HepG2 (cell line): Measurements from ENCODE around the gene DPM2. TPM values are rescaled to one million over a fixed set of nuclear protein-coding genes. Genes with fewer than 3 reads are reported as not detected.

ENCODE experiments used
- ATAC-seq: fragments of 200-7000 bp; cut with Tn5 transposase; 3 replicates; pipeline ENCODE4 v1.9.1; 2020; ENCODE audit warnings: mild to moderate bottlenecking, moderate library complexity
- BruUV-seq: library from RNA; stranded (reverse); fragments of 400-500 nt; replicated peaks from 2 replicates; lab custom pipeline; 2021; lab: Mats Ljungman, UMichigan
- CTCF ChIA-PET: fragments of 300-600 bp; formaldehyde crosslinking; extraction: SDS; loops from one replicate; lab custom pipeline; 2021; ENCODE audit warnings: low total read pairs, inconsistent platforms, low intra/inter-chr PET ratio; lab: Yijun Ruan, JAX
- POLR2A ChIA-PET: fragments of 350-600 bp; sonication (Branson Sonifier 250); formaldehyde crosslinking; loops from one replicate; lab custom pipeline; 2020; ENCODE audit warnings: antibody characterized with exemption, inconsistent platforms; lab: Yijun Ruan, JAX
- DNase-seq: peaks from one replicate; pipeline ENCODE4 v3.0.0-alpha.2; 2015; ENCODE audit warnings: low spot score
- FAIRE-seq: peaks from 3 replicates; lab custom pipeline; 2011; peaks lifted over from hg19 to GRCh38; lab: Jason Lieb, UNC
- H2AFZ ChIP-seq: one replicate; pipeline ENCODE4 v1.6.1; 2011; ENCODE audit warnings: low read length, inconsistent platforms
- H3K27ac ChIP-seq: fragments of 300-600 bp; 3 replicates; pipeline ENCODE4 v1.8.0; 2011; ENCODE audit warnings: mixed run types, mild to moderate bottlenecking, mixed read lengths, low read length, inconsistent platforms; ENCODE audit not compliant: insufficient read depth; ENCODE audit errors: extremely low read length
- H3K27me3 ChIP-seq, 2 experiments: fragments of 200-600 bp in 1 of 2; 2 replicates in 1 of 2; 3 replicates in 1 of 2; pipeline versions ENCODE4 v1.6.0 to v1.8.0; 2011; ENCODE audit warnings: low read length in 2 of 2, mild to moderate bottlenecking in 2 of 2, moderate library complexity in 2 of 2, inconsistent platforms in 1 of 2; ENCODE audit not compliant: insufficient read depth in 2 of 2, control insufficient read depth in 1 of 2
- H3K36me3 ChIP-seq, 2 experiments: fragments of 200-600 bp in 1 of 2; replicated peaks in 1 of 2; 2 replicates in 1 of 2; 3 replicates in 1 of 2; pipeline versions ENCODE4 v1.5.1 to v1.8.0; 2011; ENCODE audit warnings: low read length in 2 of 2, inconsistent platforms in 1 of 2; ENCODE audit not compliant: insufficient read depth in 2 of 2, control insufficient read depth in 1 of 2
- H3K4me1 ChIP-seq: 2 replicates; pipeline ENCODE4 v1.5.1; 2012; ENCODE audit warnings: low read length, inconsistent platforms; ENCODE audit not compliant: insufficient read depth
- H3K4me2 ChIP-seq: 2 replicates; pipeline ENCODE4 v1.6.0; 2011; ENCODE audit warnings: low read depth, low read length, inconsistent platforms
- H3K4me3 ChIP-seq, 3 experiments: fragments of 200-600 bp in 1 of 3; sonication (generic), shearing (Covaris generic) in 1 of 3; replicated peaks in 1 of 3; 2 replicates each; pipeline ENCODE4 v1.5.1; 2011 to 2016; ENCODE audit warnings: low read length in 3 of 3, inconsistent platforms in 2 of 3, low read depth in 2 of 3, mild to moderate bottlenecking in 2 of 3, control low read depth in 1 of 3, mixed read lengths in 1 of 3; ENCODE audit not compliant: insufficient read depth in 1 of 3
- H3K79me2 ChIP-seq: one replicate; pipeline ENCODE4 v1.6.1; 2011; ENCODE audit warnings: low read length, inconsistent platforms; ENCODE audit not compliant: insufficient read depth
- H3K9ac ChIP-seq: 2 replicates; pipeline ENCODE4 v1.6.0; 2011; ENCODE audit warnings: mild to moderate bottlenecking, low read depth, low read length, inconsistent platforms; ENCODE audit not compliant: insufficient read depth
- H3K9me3 ChIP-seq: 2 replicates; pipeline ENCODE4 v1.5.1; 2012; ENCODE audit warnings: mild to moderate bottlenecking, low read length
- H4K20me1 ChIP-seq: 2 replicates; pipeline ENCODE4 v1.6.0; 2011; ENCODE audit warnings: inconsistent platforms, mild to moderate bottlenecking, low read length, moderate library complexity; ENCODE audit not compliant: insufficient read depth
- CCDC6 ChIP-seq: sonication (generic); formaldehyde crosslinking; IDR thresholded peaks from 2 replicates; pipeline ENCODE4 v1.8.1; 2022; ENCODE audit warnings: mild to moderate bottlenecking, missing genetic modification reagents, moderate library complexity
- ESRRA ChIP-seq: sonication (generic); formaldehyde crosslinking; IDR thresholded peaks from 2 replicates; pipeline ENCODE4 v1.5.1; 2020; ENCODE audit warnings: mild to moderate bottlenecking, low read depth, missing genetic modification reagents
- HNF4A ChIP-seq: sonication (generic); formaldehyde crosslinking; IDR thresholded peaks from 2 replicates; pipeline ENCODE4 v1.4.0; 2020; ENCODE audit warnings: missing genetic modification reagents
- JDP2 ChIP-seq: sonication (generic); formaldehyde crosslinking; IDR thresholded peaks from 2 replicates; pipeline ENCODE4 v1.8.1; 2022; ENCODE audit warnings: missing genetic modification reagents, borderline replicate concordance
- KLF13 ChIP-seq: sonication (generic); formaldehyde crosslinking; IDR thresholded peaks from 2 replicates; pipeline ENCODE4 v1.4.0; 2020; ENCODE audit warnings: mild to moderate bottlenecking, missing genetic modification reagents
- KMT2B ChIP-seq: IDR thresholded peaks from 2 replicates; pipeline ENCODE4 v1.6.1; 2016; ENCODE audit warnings: missing genetic modification reagents, missing compliant biosample characterization
- MLX ChIP-seq: IDR thresholded peaks from 2 replicates; pipeline ENCODE4 v1.6.1; 2016
- PHF8 ChIP-seq: sonication (generic); formaldehyde crosslinking; IDR thresholded peaks from 2 replicates; pipeline ENCODE4 v1.5.0; 2020; ENCODE audit warnings: missing genetic modification reagents
- PTBP1 ChIP-seq: fragments of 200-400 bp; formaldehyde crosslinking; IDR thresholded peaks from 2 replicates; pipeline ENCODE4 v1.6.1; 2018; ENCODE audit warnings: low read length, low read depth; ENCODE audit not compliant: poor library complexity, severe bottlenecking
- SMAD9 ChIP-seq: sonication (generic); formaldehyde crosslinking; IDR thresholded peaks from 2 replicates; pipeline ENCODE4 v1.5.1; 2020; ENCODE audit warnings: mild to moderate bottlenecking, missing genetic modification reagents
- SMARCE1 ChIP-seq: fragments of 450-650 bp; IDR thresholded peaks from 2 replicates; pipeline ENCODE4 v1.6.1; 2017; ENCODE audit warnings: borderline replicate concordance
- TGIF2 ChIP-seq: IDR thresholded peaks from 2 replicates; pipeline ENCODE4 v1.6.1; 2016; ENCODE audit warnings: control low read depth, missing compliant biosample characterization
- U2AF2 ChIP-seq: fragments of 200-400 bp; formaldehyde crosslinking; IDR thresholded peaks from 2 replicates; pipeline ENCODE4 v1.6.1; 2017; ENCODE audit warnings: low read depth, mild to moderate bottlenecking, low read length
- ZKSCAN1 ChIP-seq: fragments of 150-350 bp; IDR thresholded peaks from 2 replicates; pipeline ENCODE4 v1.6.1; 2014; ENCODE audit warnings: low read length
- ZMYM4 ChIP-seq: sonication (generic); formaldehyde crosslinking; IDR thresholded peaks from 2 replicates; pipeline ENCODE4 v1.8.1; 2023; ENCODE audit warnings: mild to moderate bottlenecking, missing genetic modification reagents
- ZNF451 ChIP-seq: sonication (generic); formaldehyde crosslinking; IDR thresholded peaks from 2 replicates; pipeline ENCODE4 v1.5.0; 2020; ENCODE audit warnings: mild to moderate bottlenecking, missing genetic modification reagents
- ZNF550 ChIP-seq: sonication (generic); formaldehyde crosslinking; IDR thresholded peaks from 2 replicates; pipeline ENCODE4 v1.4.0; 2020; ENCODE audit warnings: mild to moderate bottlenecking, missing genetic modification reagents, borderline replicate concordance
- ZNF615 ChIP-seq: sonication (generic); formaldehyde crosslinking; IDR thresholded peaks from 2 replicates; pipeline ENCODE4 v1.5.0; 2020; ENCODE audit warnings: mild to moderate bottlenecking, missing genetic modification reagents, borderline replicate concordance
- ZNF629 ChIP-seq: sonication (generic); formaldehyde crosslinking; conservative IDR thresholded peaks from 2 replicates; pipeline ENCODE4 v1.5.0; 2020; ENCODE audit warnings: missing genetic modification reagents
- ZNF660 ChIP-seq: sonication (generic); formaldehyde crosslinking; IDR thresholded peaks from 2 replicates; pipeline ENCODE4 v1.5.1; 2020; ENCODE audit warnings: mild to moderate bottlenecking, low read depth, missing genetic modification reagents, borderline replicate concordance
- ZNF703 ChIP-seq: sonication (generic); formaldehyde crosslinking; IDR thresholded peaks from 2 replicates; pipeline ENCODE4 v1.5.1; 2020; ENCODE audit warnings: missing genetic modification reagents, mild to moderate bottlenecking, moderate library complexity, borderline replicate concordance
- ZNF768 ChIP-seq: sonication (generic); formaldehyde crosslinking; IDR thresholded peaks from 2 replicates; pipeline ENCODE4 v1.4.0; 2020; ENCODE audit warnings: missing genetic modification reagents
- ZNF839 ChIP-seq: sonication (generic); formaldehyde crosslinking; IDR thresholded peaks from 2 replicates; pipeline ENCODE4 v1.4.0; 2020; ENCODE audit warnings: missing genetic modification reagents, mild to moderate bottlenecking, borderline replicate concordance
- ZSCAN22 ChIP-seq: sonication (generic); formaldehyde crosslinking; IDR thresholded peaks from 2 replicates; pipeline ENCODE4 v1.4.0; 2020; ENCODE audit warnings: mild to moderate bottlenecking, missing genetic modification reagents
- WGBS: methylation state at CpG from one replicate; pipeline ENCODE4 v1.1.6; 2017; ENCODE audit warnings: low lambda C conversion rate; 5-methylcytosine and 5-hydroxymethylcytosine counted together
- in situ Hi-C: cut with HindIII; loops from 2 replicates; pipeline ENCODE4 v1.10.0; 2017; ENCODE audit warnings: low pct_unique_long_range_greater_than_20kb; ENCODE audit not compliant: extremely low pct_ligation_motif_present
- intact Hi-C: fragments of 100-400 bp; cut with micrococcal nuclease; formaldehyde crosslinking; loops from one replicate; pipeline ENCODE4 v1.10.0; 2022; ENCODE audit not compliant: unreplicated experiment
- polyA plus RNA-seq, 8 experiments: library from polyadenylated mRNA; depleted of rRNA in 3 of 8; stranded (reverse) in 7 of 8; unstranded in 1 of 8; fragments of >200 nt; fragmentation: Illumina TruSeq in 4 of 8; extraction: Trizol in 4 of 8; gene quantifications; 2 replicates each; pipeline versions ENCODE4 v1.2.1 to v1.2.3, GENCODE V29; 2011 to 2016; ENCODE audit warnings: low read depth in 4 of 8, missing spikeins in 1 of 8, mixed read lengths in 1 of 8; ENCODE audit not compliant: insufficient read depth in 1 of 8
- total RNA-seq, 5 experiments: library from RNA; depleted of rRNA; stranded (reverse); fragments of >200 nt; fragmentation: Illumina TruSeq; extraction: Trizol; gene quantifications; 2 replicates each; pipeline ENCODE4 v1.2.3, GENCODE V29; 2016; ENCODE audit warnings: low read depth in 1 of 5

Gene DPM2
- total and polyA plus RNA-seq, 2 of the 13 experiments (the other 11 are each of a cell fraction or from before 2014, with no cell fraction given): 24.8 to 35.3 TPM

- Histone ChIP-seq H3K27ac (no peak overlapping the region), H4K20me1 (no peaks in the 10 kb centered on the region), H3K9me3 (no peaks in the 10 kb centered on the region), H3K4me1 (peaks cover 36% of the 10 kb centered on the region), H3K79me2 (no peaks in the 10 kb centered on the region), H3K9ac (no peak overlapping the region), H3K27me3 (peaks cover 0 to 38% of the 10 kb centered on the region in 2 experiments), H3K4me2 (peak overlapping the region; percentile 35; the same call in 1 of the 2 replicates), H3K36me3 (no peaks in the 10 kb centered on the region), H2AFZ (no peak overlapping the region), H3K4me3 (no peak overlapping the region; a peak in 1 of 6 replicates)
- ChIA-PET POLR2A (interaction anchor here (1.3 kb wide), 1 partner anchor 23 kb away, joined by 3 read pairs; no protein-coding TSS in a partner anchor), CTCF (no interaction called here)
- no TSS peak for BruUV-seq
- DNase-seq: no peak
- 12% methylated on average over 6 of the region's 11 CpGs for WGBS
- intact Hi-C loops (no loop called here), in situ Hi-C loops (loop anchor here (5.0 to 10.0 kb wide), 2 partner anchors 332 to 424 kb away; no protein-coding TSS in a partner anchor)
- no peak for FAIRE-seq
- no peak for ATAC-seq
- TF ChIP-seq CCDC6 (CRISPR knock-in tag): no peak
- TF ChIP-seq HNF4A (CRISPR knock-in tag): no peak
- no peak for TF ChIP-seq U2AF2
- TF ChIP-seq ZNF615 (CRISPR knock-in tag): no peak
- TF ChIP-seq SMARCE1: no peak
- no peak for TF ChIP-seq MLX
- 0 out of 2 replicates have a peak, but pooled peaks have one; percentile 45 for TF ChIP-seq ZKSCAN1
- no peak for TF ChIP-seq ZNF660 (CRISPR knock-in tag)
- TF ChIP-seq KMT2B (CRISPR knock-in tag): no peak
- peak; percentile 82 for TF ChIP-seq ZNF768 (CRISPR knock-in tag)
- no peak for TF ChIP-seq SMAD9 (CRISPR knock-in tag)
- TF ChIP-seq KLF13 (CRISPR knock-in tag): no peak
- TF ChIP-seq PHF8 (CRISPR knock-in tag): no peak
- no peak for TF ChIP-seq JDP2 (CRISPR knock-in tag)
- no peak for TF ChIP-seq ESRRA (CRISPR knock-in tag)
- no peak for TF ChIP-seq ZSCAN22 (CRISPR knock-in tag)
- no peak for TF ChIP-seq TGIF2 (CRISPR knock-in tag)
- TF ChIP-seq PTBP1: no peak
- TF ChIP-seq ZNF451 (CRISPR knock-in tag): no peak
- TF ChIP-seq ZNF629: peak; percentile 52; the same call in 1 of the 2 replicates
- TF ChIP-seq ZNF550 (CRISPR knock-in tag): no peak
- TF ChIP-seq ZNF839 (CRISPR knock-in tag): no peak
- TF ChIP-seq ZNF703: no peak
- TF ChIP-seq ZMYM4 (CRISPR knock-in tag): no peak
Observed at GRCh38 chr9:127928676-127929624, 8.7 kb downstream of the DPM2 start.
